ENCODE measurements around the gene FANCL.

DNA sequence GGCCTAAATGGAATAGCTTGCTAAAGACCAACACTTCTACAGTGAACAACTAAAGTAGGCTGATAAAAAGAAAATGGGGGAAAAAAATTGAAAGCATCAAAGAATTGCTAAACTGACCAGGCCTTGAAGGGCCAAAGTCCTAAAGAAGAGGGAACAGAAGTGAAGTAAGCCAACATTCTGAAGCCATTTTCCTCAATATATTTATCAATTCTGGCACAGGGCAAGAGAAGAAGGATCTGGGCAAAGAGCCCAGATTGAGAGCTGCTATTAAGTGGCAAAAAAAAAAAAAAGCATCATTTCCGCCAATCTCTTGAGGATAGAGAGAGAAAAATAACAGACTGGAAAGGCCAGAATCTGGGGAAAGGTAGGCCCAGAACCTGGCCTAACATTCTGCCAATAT is 25.7 kb downstream of the FANCL start:
- TF ChIP-seq, protein P1, sequence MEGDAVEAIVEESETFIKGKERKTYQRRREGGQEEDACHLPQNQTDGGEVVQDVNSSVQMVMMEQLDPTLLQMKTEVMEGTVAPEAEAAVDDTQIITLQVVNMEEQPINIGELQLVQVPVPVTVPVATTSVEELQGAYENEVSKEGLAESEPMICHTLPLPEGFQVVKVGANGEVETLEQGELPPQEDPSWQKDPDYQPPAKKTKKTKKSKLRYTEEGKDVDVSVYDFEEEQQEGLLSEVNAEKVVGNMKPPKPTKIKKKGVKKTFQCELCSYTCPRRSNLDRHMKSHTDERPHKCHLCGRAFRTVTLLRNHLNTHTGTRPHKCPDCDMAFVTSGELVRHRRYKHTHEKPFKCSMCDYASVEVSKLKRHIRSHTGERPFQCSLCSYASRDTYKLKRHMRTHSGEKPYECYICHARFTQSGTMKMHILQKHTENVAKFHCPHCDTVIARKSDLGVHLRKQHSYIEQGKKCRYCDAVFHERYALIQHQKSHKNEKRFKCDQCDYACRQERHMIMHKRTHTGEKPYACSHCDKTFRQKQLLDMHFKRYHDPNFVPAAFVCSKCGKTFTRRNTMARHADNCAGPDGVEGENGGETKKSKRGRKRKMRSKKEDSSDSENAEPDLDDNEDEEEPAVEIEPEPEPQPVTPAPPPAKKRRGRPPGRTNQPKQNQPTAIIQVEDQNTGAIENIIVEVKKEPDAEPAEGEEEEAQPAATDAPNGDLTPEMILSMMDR (IDR thresholded peaks at IDR 0.05), result no peak
- no peak for TF ChIP-seq POLR2A (IDR thresholded peaks at IDR 0.05)
- TF ChIP-seq POLR2AphosphoS5 (IDR thresholded peaks at IDR 0.05), result no peak
